Cardiac muscle cell (in vitro differentiated cells and primary cell): Measurements from ENCODE around the gene TAS2R9. TPM values are rescaled to one million over a fixed set of nuclear protein-coding genes. Genes with fewer than 3 reads are reported as not detected.

ENCODE experiments used
- DNase-seq, 2 donors: peaks; one replicate each; pipeline versions ENCODE4 v3.0.0 to v3.0.0-alpha.2; 2010 to 2017; ENCODE audit warnings: low read depth in 1 of 2, low spot score in 1 of 2
- H3K27ac ChIP-seq: fragments of 200-600 bp; sonication (generic); 2 replicates; pipeline ENCODE4 v1.5.1; 2016
- H3K27me3 ChIP-seq: fragments of 200-600 bp; sonication (generic); 2 replicates; pipeline ENCODE4 v1.6.0; 2016; ENCODE audit warnings: control low read depth
- H3K36me3 ChIP-seq: fragments of 200-600 bp; sonication (generic); 2 replicates; pipeline ENCODE4 v1.5.1; 2016; ENCODE audit warnings: control low read depth
- H3K4me1 ChIP-seq: fragments of 200-600 bp; sonication (generic); 2 replicates; pipeline ENCODE4 v1.8.1; 2017; ENCODE audit warnings: low read depth, mild to moderate bottlenecking, mixed run types
- H3K4me3 ChIP-seq: fragments of 200-600 bp; sonication (generic); 2 replicates; pipeline ENCODE4 v1.5.1; 2016; ENCODE audit warnings: mild to moderate bottlenecking
- H3K9me3 ChIP-seq: fragments of 200-600 bp; sonication (generic); 2 replicates; pipeline ENCODE4 v1.5.1; 2017; ENCODE audit warnings: low read depth, mild to moderate bottlenecking, control low read depth
- CTCF ChIP-seq: IDR thresholded peaks from 2 replicates; pipeline ENCODE4 v1.5.1; 2012; ENCODE audit warnings: low read depth, mild to moderate bottlenecking, low read length
- polyA plus RNA-seq: library from polyadenylated mRNA; unstranded; fragments of >200 nt; fragmentation: Nextera tagmentation; extraction: Ambion mirVana; gene quantifications from 2 replicates; pipeline ENCODE4 v1.2.1, GENCODE V29; 2016
- total RNA-seq: library from RNA; depleted of rRNA; stranded (reverse); fragments of >200 nt; gene quantifications from 2 replicates; pipeline ENCODE4 v1.2.3, GENCODE V29; 2016

The TAS2R9 gene
- total and polyA plus RNA-seq, 2 experiments from 2014 or later, result 1.8 TPM; not detected in 1

GRCh38 chr12:10847744-10848143 lies 37.8 kb upstream of the TAS2R9 start:
- Histone ChIP-seq H3K27ac (no peak overlapping the region), H3K27me3 (no peaks in the 10 kb centered on the region), H3K4me1 (no peaks in the 10 kb centered on the region), H3K4me3 (no peak overlapping the region), H3K36me3 (no peaks in the 10 kb centered on the region), H3K9me3 (no peaks in the 10 kb centered on the region)
- no peak for TF ChIP-seq CTCF
- no peak for DNase-seq

DNA sequence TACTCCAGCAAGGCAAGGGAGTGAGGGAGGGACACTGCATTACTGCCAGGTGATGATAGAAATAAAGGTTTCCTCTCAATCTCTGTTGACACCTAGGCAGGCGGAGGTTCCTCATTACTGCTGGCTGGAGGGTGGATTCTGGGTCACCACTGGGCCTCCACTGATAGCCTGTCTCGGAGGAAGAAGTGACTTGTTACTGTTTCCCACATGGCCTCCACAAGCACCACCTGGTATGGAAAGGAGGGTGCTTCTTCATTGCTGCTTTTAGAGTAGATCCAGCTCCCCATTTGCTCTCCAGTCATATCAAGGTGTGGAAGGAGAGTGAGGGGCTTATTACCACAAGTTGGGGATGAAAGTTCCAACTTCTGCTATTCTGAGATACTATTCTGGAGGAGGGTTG lies 32.9 kb upstream of the TAS2R9 start:
- Histone ChIP-seq H3K9me3 (no peaks in the 10 kb centered on the region), H3K4me1 (no peaks in the 10 kb centered on the region), H3K27ac (no peak overlapping the region), H3K4me3 (no peak overlapping the region), H3K36me3 (no peaks in the 10 kb centered on the region), H3K27me3 (no peaks in the 10 kb centered on the region)
- DNase-seq, result no peak
- no peak for TF ChIP-seq CTCF

- no peaks in the 10 kb centered on the region for H3K27me3 ChIP-seq
These were observed 28.5 kb upstream of the TAS2R9 start for GRCh38 chr12:10838461-10838860.

DNA sequence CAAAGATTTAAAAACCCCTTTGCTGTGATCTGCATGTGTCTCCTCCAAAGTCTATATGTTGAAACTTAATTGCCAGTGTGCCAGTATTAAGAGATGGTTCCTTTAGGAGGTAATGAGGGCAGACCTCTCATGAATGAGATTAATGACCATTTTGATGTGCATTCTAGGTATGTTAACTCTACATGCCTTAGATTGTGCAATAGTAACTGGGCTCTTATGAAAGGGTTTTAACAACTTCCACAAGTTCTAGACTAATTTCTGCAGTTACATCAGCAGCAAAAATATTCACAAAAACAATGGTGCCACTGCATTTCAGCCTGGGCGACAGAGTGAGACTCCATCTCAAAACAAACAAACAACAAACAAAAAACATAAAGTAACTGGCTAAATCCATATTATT lies 20.0 kb upstream of the TAS2R9 start:
- no peak for TF ChIP-seq CTCF
- no peak overlapping the region for H3K27ac ChIP-seq
- no peaks in the 10 kb centered on the region for H3K27me3 ChIP-seq
- H3K4me1 ChIP-seq, result no peaks in the 10 kb centered on the region
- DNase-seq, result peak in 1 of 2 donors; percentile 6
- H3K4me3 ChIP-seq, result no peak overlapping the region
- no peaks in the 10 kb centered on the region for H3K36me3 ChIP-seq
- H3K9me3 ChIP-seq, result no peaks in the 10 kb centered on the region

More at GRCh38 chr12:10838461-10838860, 28.5 kb upstream of the TAS2R9 start:
- no peak overlapping the region for H3K27ac ChIP-seq
- H3K4me3 ChIP-seq, result no peak overlapping the region
- no peak for TF ChIP-seq CTCF
- H3K4me1 ChIP-seq, result no peaks in the 10 kb centered on the region
- H3K9me3 ChIP-seq, result no peaks in the 10 kb centered on the region
- H3K36me3 ChIP-seq, result no peaks in the 10 kb centered on the region
- DNase-seq, result no peak

GRCh38 chr12:10826258-10826657 lies 16.3 kb upstream of the TAS2R9 start, which contains the start of gene TAS2R10:
TSS of gene TAS2R10 (minus strand) at chr12:10826358. CDS start at chr12:10826269, 89 bp downstream.
- Histone ChIP-seq H3K4me3 (no peak within 1 kb of the TSS), H3K27me3 (no peaks in the 10 kb centered on the region), H3K4me1 (no peaks in the 10 kb centered on the region), H3K27ac (no peak within 1 kb of the TSS), H3K36me3 (no peaks in the 10 kb centered on the region), H3K9me3 (no peaks in the 10 kb centered on the region)
- DNase-seq, result no peak
- no peak for TF ChIP-seq CTCF

DNA sequence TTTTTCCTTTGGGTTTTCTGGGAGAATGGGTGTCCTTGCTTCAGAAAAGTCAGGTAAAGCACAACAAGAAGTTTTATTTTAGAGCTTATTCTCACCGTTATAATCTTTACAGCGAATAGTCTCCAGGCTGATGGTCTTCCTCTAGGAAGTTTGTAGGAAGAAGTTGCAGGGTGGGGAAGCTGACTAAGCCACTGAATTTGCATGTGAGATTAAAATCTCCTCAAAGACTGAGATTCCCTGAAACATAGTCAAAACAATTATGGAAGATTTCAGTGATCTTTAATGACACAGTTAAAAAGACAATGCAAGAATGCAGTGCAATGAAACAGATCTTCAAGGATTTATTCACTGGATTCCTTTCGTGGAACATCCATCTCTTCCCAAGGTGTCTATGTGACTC lies 15.0 kb upstream of the TAS2R9 start:
- H3K36me3 ChIP-seq, result no peaks in the 10 kb centered on the region
- H3K27me3 ChIP-seq, result no peaks in the 10 kb centered on the region
- no peaks in the 10 kb centered on the region for H3K4me1 ChIP-seq
- no peak for TF ChIP-seq CTCF
- DNase-seq, result no peak
- H3K27ac ChIP-seq, result no peak overlapping the region
- H3K4me3 ChIP-seq, result no peak overlapping the region
- H3K9me3 ChIP-seq, result no peaks in the 10 kb centered on the region
